Stimulated activated CD4-positive, alpha-beta T cell treated with anti-CD3 and anti-CD28 coated beads, Interleukin-15, amount 100 ng/mL, for 48 hours (primary cell): ENCODE results near the gene F8.
"Not testable (repeated sequence)": the region's sequence is repeated elsewhere in the genome, so short reads cannot be mapped to it uniquely, and the experiment has no call there.

ENCODE experiments used
- DNase-seq, 2 donors: peaks; one replicate each; pipeline ENCODE4 v3.0.0-alpha.2; 2020; ENCODE audit warnings: low read depth in 2 of 2

Gene F8

DNA sequence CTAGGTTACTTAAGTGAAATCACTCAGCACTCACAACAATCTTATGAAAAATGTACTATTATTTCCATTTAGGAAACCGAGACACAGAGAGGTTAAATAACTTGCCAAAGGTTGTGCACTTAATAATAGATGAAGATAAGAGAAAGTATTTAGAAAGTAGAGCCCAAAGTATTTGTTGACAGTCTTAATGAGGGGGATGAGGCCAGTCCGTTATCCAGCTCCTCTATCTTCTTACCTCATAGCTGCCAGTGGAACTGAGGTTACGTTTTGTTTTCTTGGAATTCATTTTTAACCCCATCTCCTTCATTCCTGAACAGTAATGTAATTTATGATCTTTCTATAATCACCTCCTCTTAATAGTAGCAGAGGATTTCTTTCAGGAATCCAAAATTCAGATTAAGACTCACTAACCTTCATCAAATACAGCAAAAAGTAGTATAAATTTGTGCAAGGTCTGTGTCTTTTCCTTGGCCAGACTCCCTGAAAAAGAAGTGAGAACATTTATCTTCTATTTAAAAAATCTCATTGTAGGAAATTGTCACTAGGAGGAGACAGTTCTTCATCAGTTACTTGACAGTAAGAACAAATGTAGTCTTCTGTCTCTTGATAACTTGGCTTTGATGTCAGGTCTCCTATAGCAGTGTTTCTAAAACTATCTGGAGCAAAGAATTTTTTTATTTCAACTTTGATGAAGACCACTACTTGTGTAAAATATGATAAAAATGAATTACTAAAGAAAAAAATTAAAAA is 35.5 kb downstream of the F8 start:
- no peak for DNase-seq

DNA sequence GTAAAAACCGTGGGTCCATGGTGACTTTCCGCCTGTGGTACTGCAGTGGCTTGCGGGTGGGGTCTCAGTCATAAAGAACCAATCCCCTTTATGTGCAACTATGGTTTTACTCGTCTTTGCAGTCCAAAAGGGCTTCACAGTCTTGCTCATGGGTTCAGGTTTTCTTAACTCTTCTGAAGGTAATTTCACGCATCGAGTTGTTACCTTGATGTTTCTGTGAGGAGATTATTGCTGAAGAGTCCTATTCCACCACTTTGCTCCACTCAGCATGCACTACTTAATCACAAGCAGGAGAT is 41.5 kb downstream of the F8 start:
- no peak for DNase-seq

DNA sequence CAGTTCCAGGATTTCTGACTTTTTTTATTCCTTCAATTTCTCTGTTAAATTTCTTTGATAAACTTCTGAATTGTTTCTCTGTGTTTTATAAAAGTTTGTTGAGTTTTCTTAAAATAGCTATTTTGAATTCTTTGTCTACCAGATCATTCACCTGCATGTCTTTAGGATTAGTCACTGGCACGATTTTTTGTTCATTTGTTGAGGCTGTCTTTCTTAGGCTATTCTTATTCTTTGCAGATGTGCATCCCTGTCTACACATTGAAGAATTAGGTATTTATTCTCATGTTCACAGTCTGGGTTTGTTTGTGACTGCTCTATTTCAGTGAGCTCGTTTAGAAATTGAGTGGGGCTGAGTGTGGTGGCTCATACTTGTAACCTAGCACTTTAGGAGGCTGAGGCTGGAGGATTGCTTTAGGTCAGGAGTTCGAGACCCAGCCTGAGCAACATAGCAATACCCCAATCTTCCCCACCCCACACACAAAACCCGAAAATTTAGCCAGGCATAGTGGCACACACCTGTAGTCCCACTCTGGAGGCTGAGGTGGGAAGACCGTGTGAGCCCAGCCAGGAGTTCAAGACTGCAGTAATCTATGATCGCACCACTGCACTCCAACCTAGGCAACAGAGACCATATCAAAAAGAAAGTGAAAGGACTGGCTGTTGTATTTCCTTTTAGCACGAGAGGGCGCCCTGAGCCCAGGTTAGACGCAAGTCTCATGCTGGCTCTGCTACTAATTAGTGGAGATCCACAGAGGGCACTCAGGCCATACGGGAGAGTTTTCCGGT is 42.0 kb downstream of the F8 start:
- DNase-seq, result peak; percentile 41 to 73

DNA sequence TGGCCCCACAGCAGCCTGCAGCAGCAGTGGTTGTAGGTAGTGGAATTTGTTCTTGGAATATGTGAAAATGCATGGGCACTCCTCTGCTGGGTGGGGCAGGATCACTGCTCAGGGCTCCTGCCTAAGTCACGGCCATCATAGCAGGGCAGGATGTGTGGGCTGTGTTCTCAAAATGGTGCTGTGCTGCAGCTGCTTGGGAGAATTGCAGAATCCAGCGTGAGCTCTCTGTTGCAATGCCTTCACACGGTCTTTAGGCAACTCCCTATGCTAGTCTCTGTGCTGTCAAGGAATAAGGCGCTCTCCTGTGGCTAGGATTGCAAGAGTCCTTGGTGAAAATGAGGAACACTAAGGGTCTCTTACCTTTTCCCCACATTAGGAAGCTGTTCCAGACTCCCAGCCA is 42.9 kb downstream of the F8 start:
- no peak for DNase-seq

DNA sequence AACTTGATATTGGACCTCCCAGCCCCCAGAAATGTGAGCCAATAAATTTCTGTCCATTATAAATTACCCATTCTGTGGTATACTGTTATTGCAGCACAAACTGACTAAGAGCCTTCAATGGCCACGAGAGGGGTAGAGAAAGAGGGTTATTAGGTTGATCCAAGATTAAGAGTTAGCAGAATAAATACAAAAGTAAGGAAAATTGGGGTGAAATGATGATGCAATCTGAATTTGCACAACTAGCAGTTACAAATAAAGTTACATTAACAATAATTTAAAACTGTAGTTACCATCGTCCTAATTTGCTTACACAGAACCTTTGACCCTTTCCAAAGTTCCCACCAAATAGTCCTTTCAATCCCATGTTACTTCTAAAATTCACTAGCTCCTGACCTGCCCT is 54.2 kb downstream of the F8 start:
- DNase-seq, result no peak

DNA sequence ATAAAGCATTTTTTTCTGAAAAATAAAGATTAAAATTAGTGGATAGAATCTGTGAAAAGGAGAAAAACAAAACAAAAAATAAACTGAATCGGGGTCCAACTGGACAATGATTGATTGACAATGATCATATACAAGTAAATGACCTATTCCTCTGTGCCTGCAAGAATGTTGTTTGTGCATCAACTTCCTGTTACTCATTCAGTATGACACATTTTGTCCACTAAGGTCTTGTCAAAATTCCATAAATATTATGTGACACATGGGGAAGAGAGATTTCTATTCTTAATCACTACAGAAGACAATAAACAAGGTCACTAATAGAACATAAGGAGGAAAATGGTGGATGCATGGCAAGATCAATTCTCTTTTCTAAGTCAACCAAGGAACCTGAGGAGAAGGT is 54.9 kb downstream of the F8 start:
- DNase-seq, result no peak

DNA sequence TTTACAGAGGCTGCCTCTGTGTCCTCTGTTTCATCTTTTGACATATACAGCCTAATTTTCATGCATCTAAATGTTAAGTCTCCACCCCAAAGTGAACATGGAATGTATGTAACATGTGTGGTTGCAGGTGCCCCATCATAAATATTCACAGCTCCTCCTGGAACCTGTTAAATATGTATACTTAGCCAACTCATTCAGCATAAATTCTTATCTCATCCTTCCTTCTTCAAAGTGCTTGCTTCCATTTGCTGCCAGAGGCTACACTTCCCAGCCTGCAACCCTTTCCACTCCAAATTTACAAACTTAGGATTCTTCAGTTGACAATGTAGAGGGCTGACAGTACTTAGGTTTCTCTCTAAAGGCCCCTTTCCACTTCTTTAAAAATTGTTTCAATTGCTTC is 60.6 kb downstream of the F8 start:
- no peak for DNase-seq

DNA sequence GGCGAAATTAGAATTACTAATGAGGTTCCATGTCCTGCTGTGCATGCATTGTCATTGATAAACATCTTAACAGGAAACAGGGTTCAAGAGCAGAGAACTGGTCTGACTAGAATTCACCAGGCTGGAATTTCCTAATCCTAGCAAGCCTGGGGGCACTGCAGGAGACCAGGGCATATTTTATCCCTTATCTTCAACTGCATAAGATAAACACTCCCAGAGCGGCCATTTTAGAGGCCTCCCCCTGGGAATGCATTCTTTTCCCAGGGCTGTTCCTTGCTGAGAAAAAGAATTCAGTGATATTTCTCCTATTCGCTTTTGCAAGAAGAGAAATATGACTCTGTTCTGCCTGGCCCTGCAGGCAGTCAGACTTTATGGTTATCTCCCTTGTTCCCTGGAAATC is 66.7 kb downstream of the F8 start:
- not testable (repeated sequence) for DNase-seq

DNA sequence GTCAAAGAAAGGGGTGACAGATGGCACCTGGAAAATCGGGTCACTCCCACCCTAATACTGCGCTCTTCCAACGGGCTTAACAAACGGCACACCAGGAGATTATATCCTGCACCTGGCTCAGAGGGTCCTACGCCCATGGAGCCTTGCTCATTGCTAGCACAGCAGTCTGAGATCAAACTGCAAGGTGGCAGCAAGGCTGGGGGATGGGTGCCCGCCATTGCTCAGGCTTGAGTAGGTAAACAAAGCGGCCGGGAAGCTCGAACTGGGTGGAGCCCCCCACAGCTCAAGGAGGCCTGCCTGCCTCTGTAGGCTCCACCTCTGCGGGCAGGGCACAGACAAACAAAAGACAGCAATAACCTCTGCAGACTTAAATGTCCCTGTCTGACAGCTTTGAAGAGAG is 83.3 kb downstream of the F8 start:
- not testable (repeated sequence) for DNase-seq

DNA sequence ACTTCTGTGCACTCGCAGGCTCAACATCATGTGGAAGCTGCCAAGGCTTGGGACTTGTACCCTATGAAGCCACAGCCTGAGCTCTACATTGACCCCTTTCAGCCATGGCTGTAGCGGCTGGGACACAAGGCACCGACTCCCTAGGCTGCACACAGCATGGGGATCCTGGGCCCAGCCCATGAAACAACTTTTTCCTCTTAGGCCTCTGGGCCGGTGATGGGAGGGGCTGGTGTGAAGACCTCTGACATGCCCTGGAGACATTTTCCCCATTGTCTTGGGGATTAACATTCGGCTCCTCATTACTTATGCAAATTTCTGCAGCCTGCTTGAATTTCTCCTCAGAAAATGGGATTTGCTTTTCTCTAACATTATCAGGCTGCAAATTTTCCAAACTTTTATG is 97.8 kb downstream of the F8 start:
- DNase-seq, result not testable (repeated sequence)

DNA sequence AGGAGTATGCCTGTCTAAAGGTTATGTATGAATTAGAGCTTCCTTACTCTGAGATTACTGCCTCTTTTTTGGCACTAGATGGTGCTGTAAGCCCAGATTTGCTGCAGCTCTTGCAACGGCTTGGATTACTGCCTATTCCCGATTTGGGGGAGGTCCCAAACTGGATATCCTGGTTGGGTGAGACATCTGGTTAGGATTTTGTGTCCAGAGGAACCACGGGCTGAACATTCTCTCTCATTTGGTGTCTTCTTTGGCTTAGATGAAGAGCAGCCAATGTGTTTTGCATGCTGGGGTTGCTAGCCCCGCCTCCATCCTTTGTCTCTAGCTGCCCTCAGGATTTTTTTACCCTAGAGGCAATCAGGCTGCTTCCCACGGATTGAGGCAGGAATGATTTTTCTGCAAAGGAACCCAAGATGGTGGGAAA is 104.5 kb downstream of the F8 start:
- DNase-seq, result no peak

DNA sequence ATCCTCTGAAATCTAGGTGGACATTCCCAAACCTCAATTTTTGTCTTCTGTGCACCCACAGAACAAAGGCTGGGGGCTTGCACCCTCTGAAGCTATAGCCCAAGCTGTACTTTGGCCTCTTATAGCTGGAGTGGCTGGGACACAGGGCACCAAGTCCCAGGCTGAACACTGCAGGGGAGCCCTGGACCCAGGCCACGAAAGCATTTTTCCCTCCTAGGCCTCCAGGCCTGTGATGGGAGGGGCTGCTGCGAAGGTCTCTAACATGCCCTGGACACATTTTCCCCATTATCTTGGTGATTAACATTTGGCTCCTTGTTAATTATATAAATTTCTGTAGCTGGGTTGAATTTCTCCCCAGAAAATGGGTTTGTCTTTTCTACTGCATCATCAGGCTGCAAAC is 108.5 kb downstream of the F8 start:
- DNase-seq, result no peak

DNA sequence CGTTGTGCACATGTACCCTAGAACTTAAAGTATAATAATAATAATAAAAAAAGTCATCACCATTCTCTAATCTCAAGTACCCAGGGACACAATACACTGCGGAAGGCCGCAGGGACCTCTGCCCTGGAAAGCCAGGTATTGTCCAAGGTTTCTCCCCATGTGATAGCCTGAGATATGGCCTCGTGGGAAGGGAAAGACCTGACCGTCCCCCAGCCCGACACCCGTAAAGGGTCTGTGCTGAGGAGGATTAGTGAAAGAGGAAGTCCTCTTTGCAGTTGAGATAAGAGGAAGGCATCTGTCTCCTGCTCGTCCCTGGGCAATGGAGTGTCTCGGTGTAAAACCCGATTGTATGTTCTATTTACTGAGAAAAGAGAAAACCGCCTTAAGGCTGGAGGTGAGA is 112.0 kb downstream of the F8 start:
- not testable (repeated sequence) for DNase-seq

DNA sequence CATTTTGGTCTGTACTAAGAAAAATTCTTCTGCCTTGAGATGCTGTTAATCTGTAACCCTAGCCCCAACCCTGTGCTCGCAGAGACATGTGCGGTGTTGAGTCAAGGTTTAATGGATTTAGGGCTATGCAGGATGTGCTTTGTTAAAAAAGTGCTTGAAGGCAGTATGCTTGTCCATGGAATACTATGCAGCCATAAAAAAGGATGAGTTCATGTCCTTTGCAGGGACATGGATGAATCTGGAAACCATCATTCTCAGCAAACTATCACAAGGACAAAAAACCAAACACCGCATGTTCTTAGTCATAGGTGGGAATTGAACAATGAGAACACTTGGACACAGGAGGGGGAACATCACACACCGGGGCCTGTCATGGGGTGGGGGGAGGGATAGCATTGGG is 112.5 kb downstream of the F8 start:
- not testable (repeated sequence) for DNase-seq

DNA sequence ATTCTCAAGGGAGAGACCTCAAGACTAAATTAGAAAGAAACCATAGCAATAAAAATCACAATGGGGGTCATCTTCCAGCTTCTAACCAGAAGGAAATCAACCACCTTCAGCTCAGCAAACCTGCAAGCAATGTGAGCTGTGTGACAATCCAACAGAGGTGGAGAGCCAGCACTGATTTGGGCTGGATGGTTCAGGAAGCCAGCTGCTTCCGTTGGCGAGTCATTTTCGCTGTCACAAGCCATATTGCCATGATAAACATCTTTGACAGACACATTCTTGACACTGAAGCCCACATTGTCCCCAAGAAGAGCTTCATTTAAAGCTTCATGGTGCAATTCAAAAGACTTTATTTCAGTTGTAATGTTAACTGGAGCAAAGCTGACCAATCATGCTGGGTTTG is 113.7 kb downstream of the F8 start:
- no peak for DNase-seq

DNA sequence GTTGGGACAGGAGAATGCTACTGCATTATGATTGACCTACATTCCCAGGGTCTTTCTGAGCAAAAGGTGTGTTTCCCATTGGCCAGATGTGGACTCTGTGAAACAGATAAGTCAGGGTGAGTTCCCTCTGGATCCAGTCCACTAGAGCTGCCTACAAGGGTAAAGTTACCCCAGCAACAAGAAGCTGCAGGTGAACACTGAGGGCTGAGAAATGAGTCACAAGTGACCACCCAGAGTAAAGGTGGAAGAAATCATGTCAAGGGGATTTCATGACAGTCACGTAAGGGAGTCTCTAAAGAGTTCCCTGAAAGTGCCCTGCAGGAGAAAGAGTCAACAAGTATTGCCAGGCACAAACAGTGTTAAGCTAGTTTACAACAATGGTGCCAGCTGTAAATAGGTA is 120.1 kb downstream of the F8 start:
- no peak for DNase-seq

DNA sequence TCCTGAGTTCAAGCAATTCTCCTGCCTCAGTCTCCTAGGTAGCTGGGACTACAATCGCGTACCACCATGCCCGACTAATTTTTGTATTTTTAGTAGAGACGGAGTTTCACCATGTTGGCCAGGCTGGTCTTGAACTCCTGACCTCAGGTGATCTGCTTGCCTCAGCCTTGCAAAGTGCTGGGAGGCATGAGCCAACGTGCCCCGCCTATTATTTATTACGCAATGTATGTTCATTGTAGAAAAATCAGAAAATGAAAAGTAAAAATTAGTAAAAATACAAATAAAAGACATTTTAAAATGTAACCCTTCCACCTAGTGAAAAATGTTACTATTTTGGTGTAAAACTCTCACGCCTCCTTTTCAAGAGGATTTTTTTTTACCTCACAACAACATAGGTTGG is 122.2 kb downstream of the F8 start:
- DNase-seq, result no peak

DNA sequence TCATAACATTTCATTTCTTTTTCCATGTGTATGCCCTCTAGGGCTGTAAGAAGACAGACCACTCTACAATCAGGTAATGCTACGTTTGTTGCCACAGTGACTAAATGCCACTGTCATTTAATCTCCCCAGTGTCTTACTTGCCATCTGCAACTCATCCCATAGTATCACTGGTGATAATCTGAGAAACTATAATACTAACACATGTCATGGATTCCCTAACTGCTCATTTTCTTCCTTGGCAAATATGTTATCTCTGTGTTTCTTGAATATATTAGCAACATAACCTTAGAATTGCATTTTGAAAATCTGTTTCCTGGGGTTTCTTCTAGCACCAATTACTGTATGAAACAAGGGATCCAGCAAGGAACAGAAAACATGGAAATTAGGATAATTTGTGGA is 130.2 kb downstream of the F8 start:
- no peak for DNase-seq

DNA sequence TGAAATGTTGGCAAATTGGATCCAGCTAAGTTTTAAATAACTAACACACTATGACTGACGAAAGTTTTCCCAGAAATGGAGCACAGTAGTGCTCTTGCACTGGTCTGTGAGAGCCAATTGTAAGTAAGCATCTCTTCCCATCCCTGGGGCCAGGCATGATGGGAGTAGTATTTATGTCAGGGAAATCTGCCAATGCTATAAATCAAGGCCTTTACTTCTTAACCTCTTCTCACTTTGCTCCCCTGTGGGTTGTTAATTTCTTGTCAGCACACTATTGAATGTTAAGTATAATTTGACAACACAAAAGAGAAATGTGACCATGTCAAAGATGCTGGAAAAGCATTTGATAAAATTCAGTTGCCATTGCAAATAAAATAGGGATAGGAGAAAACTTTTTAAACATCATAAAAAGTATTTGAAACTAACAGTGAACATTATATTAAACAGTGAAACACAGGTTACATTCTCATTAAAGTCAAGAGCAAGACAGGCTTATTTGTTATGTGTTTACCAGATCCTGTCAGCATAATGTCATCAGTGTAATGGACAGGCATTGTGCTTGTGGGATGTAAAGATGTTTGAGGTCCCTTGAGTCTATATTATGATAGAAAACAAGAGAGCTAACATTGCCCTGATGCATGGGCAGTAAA is 131.4 kb downstream of the F8 start:
- no peak for DNase-seq

DNA sequence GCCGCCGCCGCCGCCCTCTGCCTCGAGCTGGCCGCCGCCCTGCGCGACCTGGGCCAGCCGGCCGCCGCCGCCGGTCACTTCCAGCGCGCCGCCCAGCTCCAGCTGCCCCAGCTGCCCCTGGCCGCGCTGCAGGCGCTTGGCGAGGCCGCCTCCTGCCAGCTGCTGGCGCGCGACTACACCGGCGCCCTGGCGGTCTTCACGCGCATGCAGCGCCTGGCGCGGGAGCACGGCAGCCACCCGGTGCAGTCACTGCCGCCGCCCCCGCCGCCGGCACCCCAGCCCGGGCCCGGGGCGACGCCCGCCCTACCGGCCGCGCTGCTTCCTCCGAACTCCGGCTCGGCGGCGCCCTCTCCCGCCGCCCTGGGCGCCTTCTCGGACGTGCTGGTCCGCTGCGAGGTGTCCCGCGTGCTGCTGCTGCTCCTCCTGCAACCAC is 135.7 kb downstream of the F8 start:
- not testable (repeated sequence) for DNase-seq

DNA sequence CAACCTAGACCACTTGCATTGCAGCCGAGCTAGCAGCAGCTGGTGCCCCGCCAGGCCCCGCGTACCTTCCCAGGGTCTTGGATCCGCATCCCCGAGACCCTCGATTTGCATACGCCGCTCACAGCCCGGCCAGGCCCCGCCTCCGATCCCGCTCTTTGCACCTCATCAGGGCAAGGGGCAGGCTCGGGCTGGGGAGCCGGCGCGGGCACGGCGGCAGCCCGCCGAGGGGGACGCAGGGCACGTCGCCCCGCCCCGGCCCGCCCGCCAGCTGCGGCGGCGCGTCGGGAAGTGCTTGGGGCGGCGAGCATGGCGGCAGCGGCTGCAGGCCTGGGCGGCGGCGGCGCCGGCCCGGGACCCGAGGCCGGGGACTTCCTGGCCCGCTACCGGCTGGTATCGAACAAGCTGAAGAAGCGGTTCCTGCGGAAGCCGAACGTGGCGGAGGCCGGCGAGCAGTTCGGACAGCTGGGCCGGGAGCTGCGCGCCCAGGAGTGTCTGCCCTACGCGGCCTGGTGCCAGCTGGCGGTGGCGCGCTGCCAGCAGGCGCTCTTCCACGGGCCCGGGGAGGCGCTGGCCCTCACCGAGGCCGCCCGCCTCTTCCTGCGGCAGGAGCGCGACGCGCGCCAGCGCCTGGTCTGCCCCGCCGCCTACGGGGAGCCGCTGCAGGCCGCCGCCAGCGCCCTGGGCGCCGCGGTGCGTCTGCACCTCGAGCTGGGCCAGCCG is 136.3 kb downstream of the F8 start, which contains the start of gene F8A1:
TSS of gene F8A1 (plus strand) at position 287 of the 720 bp plus-strand sequence. CDS start at position 307, 20 bp downstream.
- peak; percentile 5 to 33 for DNase-seq

DNA sequence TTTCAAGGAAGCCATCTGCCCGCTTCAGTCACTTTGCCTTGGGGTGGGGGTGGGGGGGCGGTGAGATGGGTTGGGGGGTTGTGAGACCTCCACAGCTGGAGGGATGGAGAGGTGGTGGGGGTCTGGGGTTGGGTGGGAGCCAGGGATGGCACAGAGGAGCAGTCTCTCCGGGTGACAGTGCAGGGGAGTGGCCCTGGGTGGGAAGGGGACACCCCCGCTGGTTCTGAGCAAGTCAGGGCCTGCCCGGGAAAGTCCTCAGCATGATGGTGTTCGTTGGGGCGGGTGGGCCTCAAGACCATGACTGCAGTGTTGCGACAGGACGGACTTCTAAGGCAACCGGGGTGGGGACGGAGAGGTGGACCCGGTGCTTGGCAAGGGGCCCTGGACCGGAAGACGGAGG is 137.0 kb downstream of the F8 start:
- peak in 1 of 2 donors; percentile 1 for DNase-seq
